NT2/D1 (cell line): ENCODE results near the gene TOX2.

Experiments
- SUZ12 ChIP-seq: IDR thresholded peaks from 2 replicates; pipeline ENCODE4 v1.6.1; 2011; ENCODE audit not compliant: insufficient read length, insufficient read depth; ENCODE audit errors: extremely low read depth
- YY1 ChIP-seq: IDR thresholded peaks from 2 replicates; pipeline ENCODE4 v1.6.1; 2011; ENCODE audit not compliant: insufficient read length, insufficient read depth
- ZNF274 ChIP-seq: IDR thresholded peaks from 2 replicates; pipeline ENCODE4 v1.6.1; 2011; ENCODE audit warnings: mild to moderate bottlenecking, low read depth, low read length

DNA sequence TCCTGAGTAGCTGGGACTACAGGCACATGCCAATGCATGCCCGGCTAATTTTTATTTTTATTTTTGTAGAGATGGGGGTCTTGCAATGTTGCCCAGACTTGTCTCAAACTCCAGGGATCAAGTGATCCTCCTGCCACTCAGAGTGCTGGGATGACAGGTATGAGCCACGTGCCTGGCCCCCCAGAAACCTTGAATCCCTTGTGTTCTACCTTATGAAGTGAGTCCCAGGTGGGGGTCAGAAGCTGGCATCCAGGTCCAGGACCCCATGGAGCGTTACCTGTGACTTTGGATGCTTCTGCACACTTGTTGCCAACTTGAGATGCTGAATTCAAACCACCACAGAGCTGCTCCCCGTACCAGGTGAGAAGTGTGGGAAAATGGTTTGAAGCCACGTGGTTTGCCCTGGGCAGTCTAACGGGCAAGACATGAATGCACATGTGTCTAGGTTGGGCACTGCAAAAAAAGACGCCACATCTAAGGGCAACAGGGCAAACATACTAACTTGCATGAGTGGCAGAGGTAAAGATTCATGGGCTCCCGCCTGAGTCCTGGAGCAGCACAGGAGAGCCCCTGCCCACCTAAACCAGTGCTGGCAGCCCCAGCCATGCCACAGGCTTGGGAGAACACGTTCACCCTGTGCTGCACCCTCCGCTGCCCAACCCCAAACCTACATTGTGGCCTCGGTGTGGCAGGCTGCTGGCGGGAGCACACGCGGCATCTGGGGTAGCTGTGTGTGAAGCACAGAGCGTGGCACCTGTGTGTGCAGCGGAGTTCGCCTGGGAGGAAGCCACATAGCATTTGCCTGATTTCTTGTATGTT, 171.2 kb downstream of the TOX2 start:
- TF ChIP-seq YY1 (no peak), ZNF274 (no peak), SUZ12 (no peak)
